H9 (cell line): ENCODE measurements around the gene KLK11. TPM values are rescaled to one million over a fixed set of nuclear protein-coding genes. Genes with fewer than 3 reads are reported as not detected.

Experiments used
- DNase-seq: peaks from one replicate; pipeline ENCODE4 v3.0.0-alpha.2; 2017
- H2AFZ ChIP-seq: one replicate; pipeline ENCODE4 v1.6.1; 2013; ENCODE audit warnings: mild to moderate bottlenecking, low read length, control low read depth, moderate library complexity
- H2AK5ac ChIP-seq: 2 replicates; pipeline ENCODE4 v1.6.1; 2013; ENCODE audit warnings: low read length, control low read depth, mixed read lengths; ENCODE audit not compliant: insufficient read length
- H2BK120ac ChIP-seq: one replicate; pipeline ENCODE4 v1.6.1; 2013; ENCODE audit warnings: low read depth, mild to moderate bottlenecking, low read length, control low read depth, inconsistent platforms; ENCODE audit not compliant: poor library complexity, severe bottlenecking
- H2BK12ac ChIP-seq: 2 replicates; pipeline ENCODE4 v1.6.1; 2013; ENCODE audit warnings: low read length, control low read depth, mixed read lengths, low read depth; ENCODE audit not compliant: insufficient read length
- H2BK15ac ChIP-seq: 2 replicates; pipeline ENCODE4 v1.6.1; 2013; ENCODE audit warnings: low read depth, low read length, control low read depth
- H2BK20ac ChIP-seq: one replicate; pipeline ENCODE4 v1.6.1; 2013; ENCODE audit warnings: low read depth, mild to moderate bottlenecking, low read length, control low read depth, inconsistent platforms; ENCODE audit not compliant: poor library complexity, severe bottlenecking
- H2BK5ac ChIP-seq: 2 replicates; pipeline ENCODE4 v1.6.1; 2013; ENCODE audit warnings: low read length, control low read depth, mixed read lengths; ENCODE audit not compliant: insufficient read length
- H3K14ac ChIP-seq: 2 replicates; pipeline ENCODE4 v1.6.1; 2013; ENCODE audit warnings: low read length, control low read depth; ENCODE audit not compliant: insufficient read depth
- H3K18ac ChIP-seq: 2 replicates; pipeline ENCODE4 v1.6.1; 2013; ENCODE audit warnings: low read depth, mild to moderate bottlenecking, mixed read lengths, low read length, control low read depth; ENCODE audit not compliant: insufficient read length
- H3K23ac ChIP-seq: 2 replicates; pipeline ENCODE4 v1.6.1; 2013; ENCODE audit warnings: low read length, control low read depth, mixed read lengths, low read depth; ENCODE audit not compliant: insufficient read length
- H3K23me2 ChIP-seq: 2 replicates; pipeline ENCODE4 v1.6.1; 2013; ENCODE audit warnings: low read depth, mild to moderate bottlenecking, mixed read lengths, low read length, control low read depth; ENCODE audit not compliant: insufficient read length, poor library complexity, severe bottlenecking
- H3K27ac ChIP-seq: 2 replicates; pipeline ENCODE4 v1.5.1; 2013; ENCODE audit warnings: low read length, control low read depth, mixed read lengths, low read depth; ENCODE audit not compliant: insufficient read length
- H3K27me3 ChIP-seq: 2 replicates; pipeline ENCODE4 v1.6.1; 2013; ENCODE audit warnings: low read length, control low read depth, inconsistent platforms; ENCODE audit not compliant: insufficient read depth
- H3K4ac ChIP-seq: 2 replicates; pipeline ENCODE4 v1.6.1; 2013; ENCODE audit warnings: low read depth, mild to moderate bottlenecking, control low read depth, inconsistent platforms, low read length, moderate library complexity
- H3K4me1 ChIP-seq: 2 replicates; pipeline ENCODE4 v1.6.1; 2013; ENCODE audit warnings: low read length, control low read depth, inconsistent platforms; ENCODE audit not compliant: insufficient read depth
- H3K4me2 ChIP-seq: 2 replicates; pipeline ENCODE4 v1.6.1; 2013; ENCODE audit warnings: low read length, control low read depth, mixed read lengths; ENCODE audit not compliant: insufficient read length, insufficient read depth
- H3K56ac ChIP-seq: 2 replicates; pipeline ENCODE4 v1.6.1; 2013; ENCODE audit warnings: low read depth, mild to moderate bottlenecking, mixed read lengths, low read length, control low read depth; ENCODE audit not compliant: insufficient read length
- H3K79me1 ChIP-seq: 2 replicates; pipeline ENCODE4 v1.6.1; 2013; ENCODE audit warnings: low read depth, mild to moderate bottlenecking, moderate library complexity, low read length, control low read depth, inconsistent platforms; ENCODE audit not compliant: insufficient read depth, poor library complexity, severe bottlenecking
- H3K79me2 ChIP-seq: 2 replicates; pipeline ENCODE4 v1.6.1; 2013; ENCODE audit warnings: low read length, control low read depth, inconsistent platforms; ENCODE audit not compliant: insufficient read depth
- H3K9ac ChIP-seq: 2 replicates; pipeline ENCODE4 v1.6.1; 2013; ENCODE audit warnings: low read length, control low read depth, mixed read lengths; ENCODE audit not compliant: insufficient read length; ENCODE audit errors: extremely low read depth
- H3K9me3 ChIP-seq: one replicate; pipeline ENCODE4 v1.6.1; 2013; ENCODE audit warnings: low read depth, low read length, inconsistent platforms; ENCODE audit not compliant: control insufficient read depth
- H3T11ph ChIP-seq: one replicate; pipeline ENCODE4 v1.6.1; 2013; ENCODE audit warnings: mild to moderate bottlenecking, low read length, control low read depth, inconsistent platforms
- H4K20me1 ChIP-seq: one replicate; pipeline ENCODE4 v1.6.1; 2013; ENCODE audit not compliant: control insufficient read depth, insufficient read length, insufficient read depth
- H4K5ac ChIP-seq: 2 replicates; pipeline ENCODE4 v1.6.1; 2013; ENCODE audit warnings: low read depth, mild to moderate bottlenecking, mixed read lengths, low read length, control low read depth; ENCODE audit not compliant: insufficient read length
- H4K8ac ChIP-seq: replicated peaks from 2 replicates; pipeline ENCODE4 v1.6.1; 2013; ENCODE audit warnings: low read length, control low read depth, mixed read lengths, low read depth; ENCODE audit not compliant: insufficient read length
- H4K91ac ChIP-seq: 2 replicates; pipeline ENCODE4 v1.6.1; 2013; ENCODE audit warnings: low read depth, mild to moderate bottlenecking, moderate library complexity, mixed read lengths, low read length, control low read depth; ENCODE audit not compliant: insufficient read length
- H3K27ac Mint-ChIP-seq, 3 experiments: 2 replicates in 2 of 3; 3 replicates in 1 of 3; pipeline ENCODE4 v1.8.0; 2020 to 2021; ENCODE audit warnings: mixed read lengths in 3 of 3, mild to moderate bottlenecking in 1 of 3, moderate library complexity in 1 of 3
- H3K27me3 Mint-ChIP-seq: 2 replicates; pipeline ENCODE4 v1.8.0; 2021; ENCODE audit warnings: low read depth, mild to moderate bottlenecking, moderate library complexity, mixed read lengths
- H3K36me3 Mint-ChIP-seq, 3 experiments: 2 replicates in 2 of 3; 3 replicates in 1 of 3; pipeline ENCODE4 v1.8.0; 2020 to 2021; ENCODE audit warnings: low read depth in 3 of 3, mixed read lengths in 3 of 3; ENCODE audit not compliant: insufficient read depth in 1 of 3
- H3K4me1 Mint-ChIP-seq, 2 experiments: 2 replicates each; pipeline ENCODE4 v1.8.0; 2020; ENCODE audit warnings: mixed read lengths in 2 of 2
- H3K4me3 Mint-ChIP-seq, 2 experiments: 2 replicates in 1 of 2; 3 replicates in 1 of 2; pipeline ENCODE4 v1.8.0; 2020 to 2021; ENCODE audit warnings: mild to moderate bottlenecking in 2 of 2, mixed read lengths in 2 of 2, moderate library complexity in 1 of 2
- H3K9me3 Mint-ChIP-seq, 2 experiments: 2 replicates in 1 of 2; 3 replicates in 1 of 2; pipeline ENCODE4 v1.8.0; 2020; ENCODE audit warnings: mild to moderate bottlenecking in 2 of 2, mixed read lengths in 2 of 2, moderate library complexity in 1 of 2
- CTCF ChIP-seq: fragments of 200-600 bp; sonication (generic); conservative IDR thresholded peaks from 3 replicates; pipeline ENCODE4 v1.8.0; 2021; ENCODE audit warnings: antibody characterized with exemption, mild to moderate bottlenecking
- WGBS: extraction: QIAGEN DNeasy Blood & Tissue Kit; methylation state at CpG from one replicate; pipeline ENCODE4 v1.1.7; 2013; ENCODE audit warnings: missing lambda C conversion rate, low lambda C conversion rate, mixed read lengths; ENCODE audit not compliant: insufficient read length; ENCODE audit errors: extremely low coverage; 5-methylcytosine and 5-hydroxymethylcytosine counted together
- total RNA-seq: library from RNA; stranded (reverse); gene quantifications from 2 replicates; pipeline ENCODE4 v1.2.1, GENCODE V29; 2021

The KLK11 gene
- total RNA-seq, 1 experiment from 2014 or later = not detected

- Histone ChIP-seq H3K27ac (no peak overlapping the region), H2BK15ac (no peak overlapping the region), H3K18ac (no peak overlapping the region), H3K4me1 (no peaks in the 10 kb centered on the region; the same call in 1 of the 2 replicates), H2BK20ac (no peak overlapping the region), H3K23me2 (peaks cover 5% of the 10 kb centered on the region), H3T11ph (no peak overlapping the region), H3K9ac (no peak overlapping the region), H4K5ac (no peak overlapping the region), H4K8ac (no peak overlapping the region), H3K14ac (no peak overlapping the region), H3K79me1 (no peaks in the 10 kb centered on the region), H3K23ac (no peak overlapping the region), H3K4ac (no peak overlapping the region), H2BK12ac (no peak overlapping the region), H3K9me3 (no peaks in the 10 kb centered on the region), H2BK120ac (no peak overlapping the region), H4K91ac (no peak overlapping the region), H3K79me2 (no peaks in the 10 kb centered on the region), H2AFZ (no peak overlapping the region), H4K20me1 (no peaks in the 10 kb centered on the region), H3K27me3 (no peaks in the 10 kb centered on the region), H2BK5ac (no peak overlapping the region), H2AK5ac (no peak overlapping the region), H3K4me2 (no peak overlapping the region), H3K56ac (no peak overlapping the region)
- Mint-ChIP-seq H3K27ac (no peak overlapping the region), H3K9me3 (no peaks in the 10 kb centered on the region; a peak in 1 of 5 replicates), H3K27me3 (peaks cover 11% of the 10 kb centered on the region), H3K36me3 (peaks cover 0 to 3% (median 0%) of the 10 kb centered on the region in 3 experiments; a peak in 2 of 7 replicates), H3K4me3 (no peak overlapping the region; a peak in 1 of 5 replicates), H3K4me1 (peaks cover 10 to 13% of the 10 kb centered on the region in 2 experiments)
- peak; percentile 15 for DNase-seq
- no peak for TF ChIP-seq CTCF
- WGBS = no CpG with 5 or more reads among the region's 7 CpGs
Observed at GRCh38 chr19:51066393-51067186, 40.2 kb upstream of the KLK11 start.
